OCI-LY1 (cell line): ENCODE data around the gene SPRN.
"Not testable (repeated sequence)": the region's sequence is repeated elsewhere in the genome, so short reads cannot be mapped to it uniquely, and the experiment has no call there.

Experiments used
- H2AFZ ChIP-seq: fragments of 200-600 bp; sonication (generic), shearing (Covaris generic); 2 replicates; pipeline ENCODE4 v1.6.0; 2014; ENCODE audit warnings: antibody characterized with exemption, mild to moderate bottlenecking, low read length
- H3F3A ChIP-seq: fragments of 200-600 bp; sonication (generic), shearing (Covaris generic); 2 replicates; pipeline ENCODE4 v1.6.0; 2014; ENCODE audit warnings: mild to moderate bottlenecking, antibody characterized with exemption, low read length, moderate library complexity; ENCODE audit not compliant: insufficient read depth
- H3K27ac ChIP-seq: fragments of 200-600 bp; sonication (generic); 2 replicates; pipeline ENCODE4 v1.5.1; 2014; ENCODE audit warnings: low read length, mixed run types, mild to moderate bottlenecking, low read depth; ENCODE audit not compliant: poor library complexity, severe bottlenecking
- H3K27me3 ChIP-seq: fragments of 200-600 bp; sonication (generic); 2 replicates; pipeline ENCODE4 v1.6.0; 2014; ENCODE audit warnings: antibody characterized with exemption, mild to moderate bottlenecking, low read length, moderate library complexity; ENCODE audit not compliant: insufficient read depth
- H3K36me3 ChIP-seq: fragments of 200-600 bp; sonication (generic); 2 replicates; pipeline ENCODE4 v1.6.1; 2014; ENCODE audit warnings: mild to moderate bottlenecking, antibody characterized with exemption, low read length, moderate library complexity, mixed read lengths; ENCODE audit not compliant: insufficient read depth
- H3K4me1 ChIP-seq: fragments of 200-600 bp; sonication (generic); 2 replicates; pipeline ENCODE4 v1.5.1; 2014; ENCODE audit warnings: mild to moderate bottlenecking, low read length, moderate library complexity; ENCODE audit not compliant: insufficient read depth, severe bottlenecking
- H3K4me2 ChIP-seq: fragments of 200-600 bp; sonication (generic), shearing (Covaris generic); 2 replicates; pipeline ENCODE4 v1.6.1; 2014; ENCODE audit warnings: low read length
- H3K4me3 ChIP-seq: fragments of 200-600 bp; sonication (generic); 2 replicates; pipeline ENCODE4 v1.5.1; 2014; ENCODE audit warnings: low read length, low read depth, mild to moderate bottlenecking, mixed read lengths; ENCODE audit not compliant: poor library complexity, severe bottlenecking
- H3K79me2 ChIP-seq: fragments of 200-600 bp; shearing (Covaris generic); 2 replicates; pipeline ENCODE4 v1.6.1; 2016; ENCODE audit warnings: mixed run types, low read length, mixed read lengths; ENCODE audit not compliant: insufficient read depth
- H3K9ac ChIP-seq: fragments of 200-600 bp; sonication (generic), shearing (Covaris generic); 2 replicates; pipeline ENCODE4 v1.6.1; 2014; ENCODE audit warnings: mild to moderate bottlenecking, low read length, mixed read lengths
- H3K9me2 ChIP-seq: fragments of 200-600 bp; sonication (generic), shearing (Covaris generic); 2 replicates; pipeline ENCODE4 v1.6.1; 2014; ENCODE audit warnings: low read depth, mild to moderate bottlenecking, low read length, mixed read lengths
- H3K9me3 ChIP-seq: fragments of 200-600 bp; shearing (Covaris generic); 2 replicates; pipeline ENCODE4 v1.6.1; 2014; ENCODE audit warnings: low read length, mixed read lengths
- H4K20me1 ChIP-seq: fragments of 200-600 bp; sonication (generic), shearing (Covaris generic); 2 replicates; pipeline ENCODE4 v1.6.0; 2016; ENCODE audit warnings: mild to moderate bottlenecking, low read length; ENCODE audit not compliant: insufficient read depth
- CTCF ChIP-seq: fragments of 200-600 bp; sonication (generic), shearing (Covaris generic); IDR thresholded peaks from 2 replicates; pipeline ENCODE4 v1.5.1; 2017; ENCODE audit warnings: mild to moderate bottlenecking, antibody characterized with exemption, low read length, moderate library complexity, mixed read lengths
- EZH2 ChIP-seq: fragments of 200-600 bp; sonication (generic), shearing (Covaris generic); IDR thresholded peaks from 2 replicates; pipeline ENCODE4 v1.8.0; 2017; ENCODE audit warnings: borderline replicate concordance, mixed run types, mild to moderate bottlenecking, antibody characterized with exemption, low read length, moderate library complexity, mixed read lengths

The SPRN gene

GRCh38 chr10:133440633-133441285, 16.3 kb upstream of the SPRN start:
- Histone ChIP-seq H2AFZ (no peak overlapping the region), H3K9me2 (no peaks in the 10 kb centered on the region), H3K4me3 (no peak overlapping the region), H3K9me3 (no peaks in the 10 kb centered on the region), H3K27ac (no peak overlapping the region), H3K9ac (no peak overlapping the region), H3K27me3 (no peaks in the 10 kb centered on the region), H3K4me1 (no peaks in the 10 kb centered on the region), H3K36me3 (no peaks in the 10 kb centered on the region), H3K79me2 (no peaks in the 10 kb centered on the region), H3F3A (no peaks in the 10 kb centered on the region), H4K20me1 (no peaks in the 10 kb centered on the region), H3K4me2 (no peak overlapping the region)
- TF ChIP-seq EZH2 (no peak), CTCF (no peak)

- TF ChIP-seq CTCF (no peak), EZH2 (no peak)
- no peaks in the 10 kb centered on the region for H3K4me1 ChIP-seq
- no peak overlapping the region for H2AFZ ChIP-seq
- H3K9me3 ChIP-seq = no peaks in the 10 kb centered on the region
- H3F3A ChIP-seq = no peaks in the 10 kb centered on the region
- H3K4me3 ChIP-seq = no peak overlapping the region
- no peaks in the 10 kb centered on the region for H3K27me3 ChIP-seq
- no peaks in the 10 kb centered on the region for H3K9me2 ChIP-seq
- H4K20me1 ChIP-seq = no peaks in the 10 kb centered on the region
- H3K36me3 ChIP-seq = no peaks in the 10 kb centered on the region
- no peak overlapping the region for H3K4me2 ChIP-seq
- H3K79me2 ChIP-seq = no peaks in the 10 kb centered on the region
- H3K27ac ChIP-seq = no peak overlapping the region
- no peak overlapping the region for H3K9ac ChIP-seq
Observed at GRCh38 chr10:133439517-133440461, 15.4 kb upstream of the SPRN start.

- TF ChIP-seq CTCF (peak; percentile 67), EZH2 (no peak)
- Histone ChIP-seq H3K27me3 (no peaks in the 10 kb centered on the region), H3K36me3 (no peaks in the 10 kb centered on the region), H3K4me1 (no peaks in the 10 kb centered on the region), H3K9ac (no peak overlapping the region), H2AFZ (no peak overlapping the region), H4K20me1 (no peaks in the 10 kb centered on the region), H3K9me3 (no peaks in the 10 kb centered on the region), H3K9me2 (no peaks in the 10 kb centered on the region), H3K4me2 (no peak overlapping the region), H3K27ac (no peak overlapping the region), H3F3A (no peaks in the 10 kb centered on the region), H3K79me2 (no peaks in the 10 kb centered on the region), H3K4me3 (no peak overlapping the region)
Observed at GRCh38 chr10:133438711-133439273, 14.4 kb upstream of the SPRN start.

GRCh38 chr10:133432789-133433188, 8.4 kb upstream of the SPRN start:
- H3K79me2 ChIP-seq, H3K27ac ChIP-seq: not testable (repeated sequence)

GRCh38 chr10:133431888-133432613, 7.6 kb upstream of the SPRN start:
- not testable (repeated sequence) for H3K36me3 ChIP-seq, H3K27me3 ChIP-seq, H3K27ac ChIP-seq, H3K79me2 ChIP-seq, H2AFZ ChIP-seq, H4K20me1 ChIP-seq, H3K4me2 ChIP-seq, H3K9ac ChIP-seq, H3K4me1 ChIP-seq, H3K9me3 ChIP-seq, H3K9me2 ChIP-seq, H3F3A ChIP-seq, H3K4me3 ChIP-seq

More at GRCh38 chr10:133432789-133433188, 8.4 kb upstream of the SPRN start:
- H3K9me3 ChIP-seq, H3K4me2 ChIP-seq, H3K9me2 ChIP-seq, H3F3A ChIP-seq, H3K36me3 ChIP-seq, H3K27me3 ChIP-seq, H4K20me1 ChIP-seq, H2AFZ ChIP-seq, H3K4me3 ChIP-seq, H3K9ac ChIP-seq, H3K4me1 ChIP-seq: not testable (repeated sequence)
